Fibroblast of lung (primary cell): Measurements from ENCODE around the gene NTPCR. TPM values are rescaled to one million over a fixed set of nuclear protein-coding genes. Genes with fewer than 3 reads are reported as not detected.

Experiments
- DNase-seq, 2 donors: peaks; one replicate each; pipeline versions ENCODE4 v3.0.0 to v3.0.0-alpha.2; 2010; ENCODE audit warnings: low read depth in 2 of 2
- H2AFZ ChIP-seq: 2 replicates; pipeline ENCODE4 v1.5.1; 2012; ENCODE audit warnings: low read length, control low read depth, inconsistent platforms
- H3K27ac ChIP-seq: 2 replicates; pipeline ENCODE4 v1.5.1; 2011; ENCODE audit warnings: low read length, control low read depth; ENCODE audit not compliant: insufficient read depth
- H3K27me3 ChIP-seq: 2 replicates; pipeline ENCODE4 v1.5.1; 2011; ENCODE audit warnings: mild to moderate bottlenecking, low read length; ENCODE audit not compliant: control insufficient read depth, insufficient read depth
- H3K36me3 ChIP-seq: 2 replicates; pipeline ENCODE4 v1.5.1; 2011; ENCODE audit warnings: low read length; ENCODE audit not compliant: control insufficient read depth, insufficient read depth
- H3K4me1 ChIP-seq: 2 replicates; pipeline ENCODE4 v1.5.1; 2011; ENCODE audit warnings: low read length; ENCODE audit not compliant: control insufficient read depth, insufficient read depth; ENCODE audit errors: extremely low read depth
- H3K4me2 ChIP-seq: 2 replicates; pipeline ENCODE4 v1.5.1; 2011; ENCODE audit warnings: low read length, control low read depth; ENCODE audit not compliant: insufficient read depth; ENCODE audit errors: extremely low read depth
- H3K4me3 ChIP-seq, 4 experiments: fragments of 200-600 bp in 1 of 4; sonication (generic) in 1 of 4; replicated peaks in 1 of 4; 2 replicates each; pipeline ENCODE4 v1.5.1; 2011 to 2016; ENCODE audit warnings: low read length in 4 of 4, low read depth in 3 of 4, mild to moderate bottlenecking in 3 of 4, control low read depth in 2 of 4, inconsistent platforms in 1 of 4, mixed read lengths in 1 of 4; ENCODE audit not compliant: insufficient read depth in 1 of 4; ENCODE audit errors: control extremely low read depth in 1 of 4
- H3K79me2 ChIP-seq: 2 replicates; pipeline ENCODE4 v1.5.1; 2012; ENCODE audit warnings: mild to moderate bottlenecking, low read length, inconsistent platforms; ENCODE audit not compliant: control insufficient read depth, insufficient read depth
- H3K9ac ChIP-seq: 2 replicates; pipeline ENCODE4 v1.5.1; 2011; ENCODE audit warnings: mild to moderate bottlenecking, low read length, control low read depth; ENCODE audit not compliant: insufficient read depth
- H3K9me3 ChIP-seq: 2 replicates; pipeline ENCODE4 v1.5.1; 2012; ENCODE audit warnings: low read depth, low read length; ENCODE audit not compliant: control insufficient read depth, insufficient read depth
- H4K20me1 ChIP-seq: 2 replicates; pipeline ENCODE4 v1.5.1; 2011; ENCODE audit warnings: low read length; ENCODE audit not compliant: control insufficient read depth, insufficient read depth; ENCODE audit errors: extremely low read depth
- EZH2 ChIP-seq: IDR thresholded peaks from 2 replicates; pipeline ENCODE4 v1.5.1; 2012; ENCODE audit warnings: low read length, control low read depth, mild to moderate bottlenecking; ENCODE audit errors: missing control alignments
- polyA plus RNA-seq, 2 donors: library from polyadenylated mRNA; depleted of rRNA in 1 of 2; stranded (reverse) in 1 of 2; unstranded in 1 of 2; fragments of >200 nt; gene quantifications; 2 replicates each; pipeline ENCODE4 v1.2.1, GENCODE V29; 2011 to 2012; ENCODE audit warnings: missing spikeins in 1 of 2
- total RNA-seq: library from RNA; depleted of rRNA; stranded (reverse); fragments of >200 nt; gene quantifications from 2 replicates; pipeline ENCODE4 v1.2.1, GENCODE V29; 2014
- TF ChIP-seq, protein P1 (sequence below), 2 donors: IDR thresholded peaks in 1 of 2; conservative IDR thresholded peaks in 1 of 2; 1 replicate in 1 of 2; 2 replicates in 1 of 2; pipeline ENCODE4 v1.5.1; 2011 to 2012; ENCODE audit warnings: low read length in 2 of 2, control low read depth in 1 of 2, inconsistent platforms in 1 of 2, low read depth in 1 of 2, mild to moderate bottlenecking in 1 of 2

The NTPCR gene
- total and polyA plus RNA-seq, 2 donors (not counting 1 experiment from before 2014, with no cell fraction given), result 23.0 to 27.9 TPM

GRCh38 chr1:232952514-232953499 lies 2.4 kb downstream of the NTPCR start:
- H3K27me3 ChIP-seq, result no peaks in the 10 kb centered on the region
- H3K36me3 ChIP-seq, result no peaks in the 10 kb centered on the region
- peak; percentile 50 to 54 for DNase-seq
- H3K79me2 ChIP-seq, result no peaks in the 10 kb centered on the region
- H3K4me1 ChIP-seq, result peaks cover 2% of the 10 kb centered on the region
- H3K9ac ChIP-seq, result no peak overlapping the region
- peak overlapping the region; percentile 26 for H3K4me2 ChIP-seq
- H4K20me1 ChIP-seq, result no peaks in the 10 kb centered on the region
- no peaks in the 10 kb centered on the region for H3K9me3 ChIP-seq
- no peak overlapping the region for H3K4me3 ChIP-seq
- TF ChIP-seq EZH2, result no peak
- TF ChIP-seq, protein P1, sequence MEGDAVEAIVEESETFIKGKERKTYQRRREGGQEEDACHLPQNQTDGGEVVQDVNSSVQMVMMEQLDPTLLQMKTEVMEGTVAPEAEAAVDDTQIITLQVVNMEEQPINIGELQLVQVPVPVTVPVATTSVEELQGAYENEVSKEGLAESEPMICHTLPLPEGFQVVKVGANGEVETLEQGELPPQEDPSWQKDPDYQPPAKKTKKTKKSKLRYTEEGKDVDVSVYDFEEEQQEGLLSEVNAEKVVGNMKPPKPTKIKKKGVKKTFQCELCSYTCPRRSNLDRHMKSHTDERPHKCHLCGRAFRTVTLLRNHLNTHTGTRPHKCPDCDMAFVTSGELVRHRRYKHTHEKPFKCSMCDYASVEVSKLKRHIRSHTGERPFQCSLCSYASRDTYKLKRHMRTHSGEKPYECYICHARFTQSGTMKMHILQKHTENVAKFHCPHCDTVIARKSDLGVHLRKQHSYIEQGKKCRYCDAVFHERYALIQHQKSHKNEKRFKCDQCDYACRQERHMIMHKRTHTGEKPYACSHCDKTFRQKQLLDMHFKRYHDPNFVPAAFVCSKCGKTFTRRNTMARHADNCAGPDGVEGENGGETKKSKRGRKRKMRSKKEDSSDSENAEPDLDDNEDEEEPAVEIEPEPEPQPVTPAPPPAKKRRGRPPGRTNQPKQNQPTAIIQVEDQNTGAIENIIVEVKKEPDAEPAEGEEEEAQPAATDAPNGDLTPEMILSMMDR (conservative IDR thresholded peaks at IDR 0.05 in 1 of 2, IDR thresholded peaks at IDR 0.05 in 1 of 2; ENCODE audit: low read depth in 1 of 2, low read length in 2 of 2), result peak; percentile 67 to 71
- H2AFZ ChIP-seq, result no peak overlapping the region
- no peak overlapping the region for H3K27ac ChIP-seq

DNA sequence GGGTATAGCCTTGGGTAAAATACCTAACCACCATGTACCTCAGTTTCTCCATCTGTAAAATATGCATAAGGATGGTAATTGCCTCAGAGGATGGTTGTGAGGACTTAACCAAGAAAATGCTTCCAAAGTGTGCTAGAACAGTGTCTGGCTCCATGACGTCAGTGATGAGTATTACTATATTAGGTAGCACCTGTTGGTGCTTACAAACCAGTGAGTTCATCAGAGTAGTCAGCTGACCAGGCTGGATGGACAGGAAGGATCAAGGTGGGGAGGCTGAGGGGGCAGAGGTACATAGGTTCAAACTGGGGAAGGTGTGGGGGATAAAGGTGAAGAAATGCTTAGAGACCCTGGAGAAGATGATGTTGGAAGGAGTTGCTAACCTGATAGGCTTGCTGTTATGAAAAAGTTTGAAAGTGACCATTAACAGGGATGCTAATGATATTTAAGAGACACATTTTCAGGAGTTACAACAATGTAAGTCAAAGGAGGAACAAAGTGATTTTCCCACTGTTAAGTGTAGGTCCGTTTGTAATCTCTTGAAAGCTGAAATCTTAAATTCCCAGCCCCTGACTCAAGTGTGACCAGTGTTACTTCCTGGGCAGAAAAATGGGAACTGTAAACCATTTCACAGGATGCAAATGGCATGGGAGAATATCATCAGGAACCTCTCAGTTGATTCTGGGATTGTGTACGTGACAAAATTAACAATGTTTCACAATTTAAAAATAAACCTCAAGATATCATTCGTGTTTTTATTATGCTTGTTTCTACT lies 4.4 kb downstream of the NTPCR start:
- Histone ChIP-seq H3K4me3 (no peak overlapping the region), H3K9ac (no peak overlapping the region), H2AFZ (no peak overlapping the region), H3K36me3 (peaks cover 2% of the 10 kb centered on the region), H3K79me2 (no peaks in the 10 kb centered on the region), H3K4me1 (peaks cover 2% of the 10 kb centered on the region), H3K27me3 (no peaks in the 10 kb centered on the region), H3K9me3 (no peaks in the 10 kb centered on the region), H4K20me1 (no peaks in the 10 kb centered on the region), H3K4me2 (no peak overlapping the region), H3K27ac (no peak overlapping the region)
- DNase-seq, result peak in 1 of 2 donors; percentile 69
- TF ChIP-seq, protein P1 (conservative IDR thresholded peaks at IDR 0.05 in 1 of 2, IDR thresholded peaks at IDR 0.05 in 1 of 2; ENCODE audit: low read depth in 1 of 2, low read length in 2 of 2), result no peak
- no peak for TF ChIP-seq EZH2

GRCh38 chr1:232956081-232956480 lies 5.7 kb downstream of the NTPCR start:
- Histone ChIP-seq H3K79me2 (no peaks in the 10 kb centered on the region), H4K20me1 (no peaks in the 10 kb centered on the region), H3K27me3 (no peaks in the 10 kb centered on the region), H3K4me1 (peaks cover 2% of the 10 kb centered on the region), H3K4me3 (no peak overlapping the region), H3K9ac (no peak overlapping the region), H3K4me2 (no peak overlapping the region), H3K9me3 (no peaks in the 10 kb centered on the region), H2AFZ (no peak overlapping the region), H3K27ac (no peak overlapping the region), H3K36me3 (peaks cover 2% of the 10 kb centered on the region)
- TF ChIP-seq EZH2, result no peak
- DNase-seq, result no peak
